Activated B cell treated with CpG ODN at 0.5 μM for 24 hours (primary cell): Measurements from ENCODE around the gene ZSCAN22. TPM values are rescaled to one million over a fixed set of nuclear protein-coding genes. Genes with fewer than 3 reads are reported as not detected.

Experiments used
- ATAC-seq: fragments of 200-7000 bp; cut with Tn5 transposase; one replicate; pipeline ENCODE4 v1.10.0; 2021; ENCODE audit warnings: low read depth, mild to moderate bottlenecking, moderate library complexity
- CTCF ChIA-PET: fragments of 350-600 bp; sonication (Branson Sonifier 250); formaldehyde crosslinking; loops from one replicate; lab custom pipeline; 2021; ENCODE audit warnings: antibody characterized with exemption; lab: Charles Lee
- POLR2A ChIA-PET: fragments of 350-600 bp; sonication (Branson Sonifier 250); formaldehyde crosslinking; loops from one replicate; lab custom pipeline; 2021; ENCODE audit warnings: antibody characterized with exemption; lab: Charles Lee
- DNase-seq: peaks from one replicate; pipeline ENCODE4 v3.0.0; 2022
- H3K27ac Mint-ChIP-seq: one replicate; pipeline ENCODE4 v1.8.0; 2020; ENCODE audit warnings: mixed read lengths
- H3K27me3 Mint-ChIP-seq: one replicate; pipeline ENCODE4 v1.8.0; 2021; ENCODE audit warnings: mixed read lengths
- H3K36me3 Mint-ChIP-seq: one replicate; pipeline ENCODE4 v1.8.0; 2021; ENCODE audit warnings: low read depth, mixed read lengths
- H3K4me1 Mint-ChIP-seq: one replicate; pipeline ENCODE4 v1.8.0; 2021; ENCODE audit warnings: mixed read lengths
- H3K4me3 Mint-ChIP-seq: one replicate; pipeline ENCODE4 v1.8.0; 2020; ENCODE audit warnings: mild to moderate bottlenecking, mixed read lengths
- H3K9me3 Mint-ChIP-seq: one replicate; pipeline ENCODE4 v1.8.0; 2020; ENCODE audit warnings: mixed read lengths
- intact Hi-C: fragments of 100-400 bp; cut with micrococcal nuclease; formaldehyde crosslinking; loops from one replicate; pipeline ENCODE4 v1.15.1; 2024
- total RNA-seq: library from RNA; stranded (reverse); gene quantifications from 2 replicates; pipeline ENCODE4 v1.2.3, GENCODE V29; 2022
- TF ChIP-seq, protein P1 (sequence below): fragments of 200-600 bp; IDR thresholded peaks from one replicate; pipeline ENCODE4 v1.8.0; 2022; ENCODE audit warnings: antibody characterized with exemption, mild to moderate bottlenecking

Gene ZSCAN22
- total RNA-seq, 1 donor from 2014 or later, result 4.7 TPM

DNA sequence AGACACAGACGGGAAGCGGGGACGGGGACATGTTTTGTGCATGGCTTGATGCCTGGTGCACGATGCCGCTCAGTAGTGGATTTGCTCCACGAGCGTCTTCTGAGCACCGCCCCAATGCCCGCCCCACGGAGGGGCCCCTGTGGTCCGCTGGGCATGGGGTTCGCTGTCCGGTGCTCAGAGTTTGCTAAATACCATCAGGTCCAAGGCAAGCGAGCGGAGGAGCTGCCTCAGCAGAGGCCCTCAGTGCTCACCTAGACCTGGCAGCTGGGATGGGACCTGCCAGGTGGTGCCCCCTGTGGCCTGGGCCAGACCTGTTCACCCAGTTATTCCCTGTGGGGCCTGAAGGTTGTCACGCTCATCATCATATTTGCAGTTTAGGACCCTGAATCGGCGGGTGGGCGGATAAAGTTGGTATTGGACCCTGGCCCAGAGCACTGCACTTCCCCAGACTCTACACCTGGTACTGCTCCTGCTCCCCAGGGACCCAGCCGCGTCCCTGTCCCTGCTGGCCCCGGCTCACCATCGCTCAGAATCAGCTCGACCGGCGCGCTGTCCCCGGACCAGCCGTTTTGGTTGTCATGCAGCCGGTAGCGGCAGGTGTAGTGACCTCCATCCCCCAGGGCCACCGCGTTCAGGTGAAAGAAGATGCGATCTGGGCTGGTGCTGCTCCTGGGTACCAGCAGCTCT lies 24.2 kb downstream of the ZSCAN22 start:
- POLR2A ChIA-PET, result interaction anchor here (0.6 to 1.2 kb wide), 3 partner anchors 30 to 145 kb away, joined by 3 to 12 read pairs (median 4); partner anchors contain the start of gene ZNF837
- ATAC-seq, result no peak

DNA sequence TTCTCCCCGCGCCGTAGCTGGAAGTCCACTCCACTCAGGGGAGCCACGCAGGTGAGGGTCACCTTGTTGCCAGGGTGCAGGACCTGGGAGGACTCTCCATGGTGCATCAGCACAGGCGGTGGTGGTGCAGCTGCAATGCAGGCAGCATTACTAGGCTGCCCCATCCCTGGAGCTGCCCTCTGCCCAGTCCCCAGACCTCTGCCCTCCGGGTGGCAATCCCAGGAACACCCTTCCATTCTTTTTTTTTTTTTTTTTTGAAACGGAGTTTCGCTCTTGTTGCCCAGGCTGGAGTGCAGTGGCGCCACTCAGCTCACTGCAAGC lies 24.7 kb downstream of the ZSCAN22 start:
- H3K9me3 Mint-ChIP-seq, result no peaks in the 10 kb centered on the region
- peaks cover 34% of the 10 kb centered on the region for H3K4me1 Mint-ChIP-seq
- intact Hi-C loops, result no loop called here
- no peaks in the 10 kb centered on the region for H3K27me3 Mint-ChIP-seq
- ChIA-PET CTCF (no interaction called here), POLR2A (interaction anchor here (0.7 to 1.2 kb wide), 3 partner anchors 22 to 36 kb away, joined by 3 to 4 read pairs (median 3); partner anchors contain the start of gene ZNF837)
- DNase-seq (no peak), ATAC-seq (no peak)
- no peak overlapping the region for H3K27ac Mint-ChIP-seq
- TF ChIP-seq, protein P1, sequence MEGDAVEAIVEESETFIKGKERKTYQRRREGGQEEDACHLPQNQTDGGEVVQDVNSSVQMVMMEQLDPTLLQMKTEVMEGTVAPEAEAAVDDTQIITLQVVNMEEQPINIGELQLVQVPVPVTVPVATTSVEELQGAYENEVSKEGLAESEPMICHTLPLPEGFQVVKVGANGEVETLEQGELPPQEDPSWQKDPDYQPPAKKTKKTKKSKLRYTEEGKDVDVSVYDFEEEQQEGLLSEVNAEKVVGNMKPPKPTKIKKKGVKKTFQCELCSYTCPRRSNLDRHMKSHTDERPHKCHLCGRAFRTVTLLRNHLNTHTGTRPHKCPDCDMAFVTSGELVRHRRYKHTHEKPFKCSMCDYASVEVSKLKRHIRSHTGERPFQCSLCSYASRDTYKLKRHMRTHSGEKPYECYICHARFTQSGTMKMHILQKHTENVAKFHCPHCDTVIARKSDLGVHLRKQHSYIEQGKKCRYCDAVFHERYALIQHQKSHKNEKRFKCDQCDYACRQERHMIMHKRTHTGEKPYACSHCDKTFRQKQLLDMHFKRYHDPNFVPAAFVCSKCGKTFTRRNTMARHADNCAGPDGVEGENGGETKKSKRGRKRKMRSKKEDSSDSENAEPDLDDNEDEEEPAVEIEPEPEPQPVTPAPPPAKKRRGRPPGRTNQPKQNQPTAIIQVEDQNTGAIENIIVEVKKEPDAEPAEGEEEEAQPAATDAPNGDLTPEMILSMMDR, result no peak
- H3K4me3 Mint-ChIP-seq, result no peak overlapping the region
- H3K36me3 Mint-ChIP-seq, result peaks cover 6% of the 10 kb centered on the region

More for the DNA sequence above, 24.2 kb downstream of the ZSCAN22 start:
- no peak overlapping the region for H3K4me3 Mint-ChIP-seq
- intact Hi-C loops, result no loop called here
- no peaks in the 10 kb centered on the region for H3K27me3 Mint-ChIP-seq
- H3K36me3 Mint-ChIP-seq, result peaks cover 6% of the 10 kb centered on the region
- no peaks in the 10 kb centered on the region for H3K9me3 Mint-ChIP-seq
- DNase-seq, result no peak
- TF ChIP-seq, protein P1, result no peak
- H3K27ac Mint-ChIP-seq, result no peak overlapping the region
- CTCF ChIA-PET, result no interaction called here
- H3K4me1 Mint-ChIP-seq, result peaks cover 31% of the 10 kb centered on the region

DNA sequence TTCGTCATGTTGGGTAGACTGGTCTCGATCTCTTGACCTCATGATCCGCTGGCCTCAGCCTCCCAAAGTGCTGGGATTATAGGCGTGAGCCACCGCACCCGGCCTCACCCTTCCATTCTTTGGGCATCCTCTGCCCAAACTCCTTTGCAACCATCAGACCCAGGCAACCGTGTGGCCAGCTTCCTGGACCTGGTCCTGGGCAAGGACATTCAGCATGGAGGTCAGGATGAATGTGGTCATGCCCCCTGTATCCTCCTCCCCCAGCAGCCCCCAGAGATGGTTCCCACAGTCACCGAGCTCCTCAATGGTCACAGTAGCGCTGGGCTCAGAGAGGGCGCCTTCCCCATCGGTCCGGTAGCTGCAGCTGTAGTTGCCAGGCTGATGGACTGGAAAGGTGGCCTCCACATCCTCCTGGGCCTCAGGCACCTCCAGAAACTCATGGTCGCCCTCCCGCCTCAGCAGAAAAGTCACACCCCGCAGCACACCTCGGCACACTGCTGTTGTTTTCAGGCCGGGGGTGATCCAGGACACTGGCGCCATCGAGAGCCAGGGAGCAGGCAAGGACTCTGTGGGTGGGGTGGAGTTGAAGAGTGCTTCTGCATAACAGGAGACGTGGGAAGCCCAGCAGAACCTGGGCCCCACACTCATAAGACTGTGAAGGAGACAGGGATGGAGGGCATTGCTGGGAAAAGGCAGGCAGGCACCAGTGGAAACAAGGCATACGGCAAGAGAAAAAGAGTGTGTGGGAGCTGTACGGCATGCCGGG lies 25.4 kb downstream of the ZSCAN22 start:
- ChIA-PET CTCF (no interaction called here), POLR2A (interaction anchor here (0.7 kb wide), 1 partner anchor 22 kb away, joined by 3 read pairs; no protein-coding TSS in a partner anchor)
- Mint-ChIP-seq H3K27me3 (no peaks in the 10 kb centered on the region), H3K4me1 (peaks cover 35% of the 10 kb centered on the region), H3K4me3 (no peak overlapping the region), H3K9me3 (no peaks in the 10 kb centered on the region), H3K27ac (no peak overlapping the region), H3K36me3 (peaks cover 6% of the 10 kb centered on the region)
- ATAC-seq (no peak), DNase-seq (no peak)
- TF ChIP-seq, protein P1, result no peak
- intact Hi-C loops, result no loop called here

DNA sequence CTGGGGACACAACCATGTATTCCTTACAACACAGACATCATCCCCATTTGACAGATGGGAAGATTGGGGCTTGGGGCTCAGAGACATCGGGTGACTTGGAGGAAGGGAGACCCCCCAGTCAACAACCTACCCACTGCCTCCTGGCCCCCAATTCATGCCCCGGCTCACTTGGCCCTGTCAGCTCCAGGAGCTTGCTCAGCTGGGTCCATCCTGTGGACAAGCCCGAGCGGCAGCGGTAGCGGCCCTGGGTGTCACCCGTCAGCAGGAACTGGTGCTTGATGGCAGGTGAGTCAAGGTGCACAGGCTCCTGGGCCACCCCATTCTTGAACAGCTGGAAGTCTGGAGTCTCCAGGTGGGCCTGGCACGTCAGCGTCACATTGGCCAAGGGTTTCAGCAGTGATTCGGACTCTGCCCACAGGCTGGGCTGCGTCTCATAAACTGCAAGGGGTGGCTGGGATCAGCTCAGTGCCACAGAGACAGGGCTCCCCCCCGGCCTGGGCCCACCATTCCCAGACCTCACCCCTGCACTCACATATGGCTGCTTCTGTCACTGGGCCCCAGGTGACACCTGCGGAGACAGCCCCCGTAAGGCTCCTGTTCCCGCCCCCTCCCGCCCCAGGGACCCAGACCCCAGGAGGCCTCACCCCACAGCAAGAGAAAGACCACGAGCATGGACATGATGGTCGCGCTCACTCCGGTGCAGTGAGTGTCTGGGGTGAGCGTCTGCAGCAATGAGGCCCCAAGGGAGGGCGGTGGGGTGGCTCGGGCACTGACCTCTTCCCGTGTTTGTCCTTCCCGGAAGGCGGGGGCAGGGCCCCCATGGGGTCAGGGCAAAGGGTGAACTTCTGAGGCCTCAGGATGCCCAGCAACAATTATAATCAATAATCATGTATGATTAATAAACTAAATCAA lies 26.2 kb downstream of the ZSCAN22 start, which contains the start of gene A1BG:
TSS of gene A1BG (minus strand) at position 733 of the 912 bp plus-strand sequence. CDS start at position 678, 55 bp downstream.
- Mint-ChIP-seq H3K4me3 (no peak within 1 kb of the TSS), H3K27ac (no peak within 1 kb of the TSS), H3K9me3 (no peaks in the 10 kb centered on the region), H3K4me1 (peaks cover 31% of the 10 kb centered on the region), H3K36me3 (peaks cover 6% of the 10 kb centered on the region), H3K27me3 (no peaks in the 10 kb centered on the region)
- no peak for DNase-seq
- no peak for ATAC-seq
- intact Hi-C loops, result no loop called here
- ChIA-PET POLR2A (no interaction called here), CTCF (no interaction called here)
- TF ChIP-seq, protein P1, result no peak
